C4-2B (cell line): Measurements from ENCODE around the gene RBFOX1.

Source experiments
- H3K27ac ChIP-seq: fragments of 450-650 bp; 2 replicates; pipeline ENCODE4 v1.5.1; 2017
- ZFX ChIP-seq: fragments of 450-650 bp; IDR thresholded peaks from 2 replicates; pipeline ENCODE4 v1.6.1; 2017
- TF ChIP-seq, protein P1 (sequence below): fragments of 450-650 bp; conservative IDR thresholded peaks from 2 replicates; pipeline ENCODE4 v1.5.1; 2017; ENCODE audit warnings: mild to moderate bottlenecking

RBFOX1 gene

DNA sequence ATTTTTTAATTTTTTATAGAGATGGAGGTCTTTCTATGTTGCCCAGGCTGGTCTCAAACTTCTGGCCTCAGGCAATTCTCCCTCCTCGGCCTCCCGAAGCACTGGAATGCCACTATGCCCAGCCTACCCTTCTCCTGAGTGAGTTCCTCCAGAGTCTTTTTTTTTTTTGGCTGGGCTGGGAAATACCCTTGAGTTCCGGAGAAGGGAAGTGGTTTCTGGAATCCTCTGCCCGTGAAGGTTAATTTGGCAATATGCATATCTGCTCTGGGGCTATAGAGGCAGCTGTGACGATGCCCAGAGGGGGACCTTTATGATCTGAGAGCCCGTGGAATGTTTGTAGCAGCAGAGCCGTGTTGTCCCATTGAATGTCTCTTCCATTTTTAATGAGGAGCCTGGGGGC lies 217.5 kb downstream of the RBFOX1 start:
- TF ChIP-seq ZFX: no peak
- TF ChIP-seq, protein P1, sequence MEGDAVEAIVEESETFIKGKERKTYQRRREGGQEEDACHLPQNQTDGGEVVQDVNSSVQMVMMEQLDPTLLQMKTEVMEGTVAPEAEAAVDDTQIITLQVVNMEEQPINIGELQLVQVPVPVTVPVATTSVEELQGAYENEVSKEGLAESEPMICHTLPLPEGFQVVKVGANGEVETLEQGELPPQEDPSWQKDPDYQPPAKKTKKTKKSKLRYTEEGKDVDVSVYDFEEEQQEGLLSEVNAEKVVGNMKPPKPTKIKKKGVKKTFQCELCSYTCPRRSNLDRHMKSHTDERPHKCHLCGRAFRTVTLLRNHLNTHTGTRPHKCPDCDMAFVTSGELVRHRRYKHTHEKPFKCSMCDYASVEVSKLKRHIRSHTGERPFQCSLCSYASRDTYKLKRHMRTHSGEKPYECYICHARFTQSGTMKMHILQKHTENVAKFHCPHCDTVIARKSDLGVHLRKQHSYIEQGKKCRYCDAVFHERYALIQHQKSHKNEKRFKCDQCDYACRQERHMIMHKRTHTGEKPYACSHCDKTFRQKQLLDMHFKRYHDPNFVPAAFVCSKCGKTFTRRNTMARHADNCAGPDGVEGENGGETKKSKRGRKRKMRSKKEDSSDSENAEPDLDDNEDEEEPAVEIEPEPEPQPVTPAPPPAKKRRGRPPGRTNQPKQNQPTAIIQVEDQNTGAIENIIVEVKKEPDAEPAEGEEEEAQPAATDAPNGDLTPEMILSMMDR: no peak
- H3K27ac ChIP-seq: no peak overlapping the region

DNA sequence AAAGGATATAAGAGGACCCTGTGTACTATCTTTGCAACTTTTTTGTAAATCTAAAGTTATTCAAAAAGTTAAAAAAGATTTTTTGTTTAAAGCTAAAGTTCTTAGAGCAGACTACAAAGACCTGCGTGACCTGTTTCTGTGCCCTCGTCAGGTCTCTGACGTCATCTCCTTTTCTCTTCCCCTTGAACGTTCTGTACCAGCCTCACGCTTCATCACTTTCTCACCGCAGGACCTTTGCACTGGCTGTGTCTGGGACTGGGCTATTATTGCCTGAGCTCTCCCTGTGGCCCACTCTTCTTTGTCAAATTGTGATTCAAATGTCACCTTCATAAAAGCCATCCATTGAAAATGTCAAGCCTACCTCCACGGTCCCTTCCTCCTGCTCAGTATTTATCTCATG lies 222.8 kb downstream of the RBFOX1 start:
- TF ChIP-seq, protein P1: no peak
- no peak for TF ChIP-seq ZFX

DNA sequence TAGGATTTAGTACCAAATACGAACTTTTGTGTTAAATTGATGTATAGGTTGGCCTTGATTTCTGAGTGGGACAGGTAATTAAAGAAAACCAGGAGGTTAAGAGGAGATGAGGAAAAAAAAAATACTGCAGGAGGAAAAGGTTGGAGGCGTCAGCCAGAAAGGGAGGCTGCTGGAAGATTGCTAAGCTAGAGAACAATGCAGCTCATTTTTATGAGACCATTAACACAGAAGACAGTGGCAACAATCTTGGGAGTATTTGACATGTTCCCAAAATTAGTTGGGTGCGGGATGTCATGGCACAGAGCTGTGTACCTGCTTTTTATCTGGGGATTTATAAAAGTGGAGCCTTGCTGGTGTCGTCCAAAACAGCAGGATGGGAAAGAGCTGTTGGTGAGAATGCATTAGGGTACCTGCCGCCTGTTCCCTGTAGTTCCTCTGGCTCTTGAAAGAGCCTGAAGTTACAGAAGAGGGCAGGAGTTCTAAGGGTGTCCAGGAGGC lies 229.3 kb downstream of the RBFOX1 start:
- no peak overlapping the region for H3K27ac ChIP-seq
- no peak for TF ChIP-seq ZFX
- TF ChIP-seq, protein P1: no peak

More for the DNA sequence above, 222.8 kb downstream of the RBFOX1 start:
- no peak overlapping the region for H3K27ac ChIP-seq

DNA sequence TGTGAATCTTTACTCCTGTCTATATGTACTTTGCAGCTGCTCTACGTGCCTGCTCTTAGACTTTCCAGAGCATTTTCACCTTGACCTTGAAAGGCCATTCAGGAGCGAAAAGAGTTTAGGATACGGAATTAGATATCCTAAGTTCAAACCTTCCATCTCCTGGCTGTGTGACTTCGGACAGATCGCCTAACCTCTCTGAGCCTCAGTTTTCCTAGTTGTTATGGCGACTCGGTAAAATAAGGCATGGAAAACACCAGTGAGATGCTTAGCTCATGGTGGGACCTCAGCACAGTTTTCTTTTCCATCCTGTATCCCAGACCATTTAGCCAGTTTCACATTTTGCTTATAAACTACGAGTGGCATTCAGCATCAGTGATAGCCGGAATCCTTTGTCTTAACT lies 233.7 kb downstream of the RBFOX1 start:
- H3K27ac ChIP-seq: no peak overlapping the region
- TF ChIP-seq ZFX: no peak
- TF ChIP-seq, protein P1: no peak

DNA sequence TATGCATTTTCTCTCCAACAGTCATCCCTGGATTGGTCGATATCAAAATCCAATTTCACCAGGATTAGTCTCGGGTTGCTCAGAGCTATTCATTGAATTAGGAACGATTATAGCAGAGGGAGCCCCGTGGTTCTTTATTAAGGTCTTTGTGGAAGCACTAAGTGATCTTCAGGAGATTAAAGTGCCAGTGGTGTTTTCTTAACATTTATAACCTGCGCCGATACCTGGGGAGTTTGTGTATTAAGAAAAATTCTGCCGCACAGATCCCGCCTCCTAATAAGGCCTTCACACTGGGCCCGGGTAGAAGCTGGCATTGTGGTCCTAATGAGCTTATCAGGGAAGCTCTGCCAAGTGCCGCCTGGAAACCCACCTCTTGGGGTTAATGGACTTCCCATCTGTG lies 238.7 kb downstream of the RBFOX1 start:
- TF ChIP-seq ZFX: no peak
- TF ChIP-seq, protein P1: no peak
- H3K27ac ChIP-seq: no peak overlapping the region

DNA sequence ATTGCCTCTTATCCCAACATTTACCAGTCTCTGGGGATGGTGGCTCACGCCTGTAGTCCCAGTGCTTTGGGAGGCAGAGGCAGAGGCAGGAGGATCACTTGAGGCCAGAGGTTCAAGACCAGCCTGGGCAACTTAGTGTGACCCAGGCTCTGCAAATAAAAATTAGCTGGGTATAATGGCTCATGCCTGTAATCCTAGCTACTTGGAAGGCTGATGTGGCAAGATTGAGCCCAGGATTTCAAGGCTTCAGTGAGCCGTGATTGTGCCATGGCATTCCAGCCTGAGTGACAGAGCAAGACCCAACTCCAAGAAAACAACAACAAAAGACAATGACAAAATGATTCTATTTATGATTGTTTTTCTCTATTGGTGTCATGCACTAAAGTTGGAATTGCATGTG lies 244.9 kb downstream of the RBFOX1 start:
- no peak overlapping the region for H3K27ac ChIP-seq
- no peak for TF ChIP-seq ZFX
- TF ChIP-seq, protein P1: no peak

DNA sequence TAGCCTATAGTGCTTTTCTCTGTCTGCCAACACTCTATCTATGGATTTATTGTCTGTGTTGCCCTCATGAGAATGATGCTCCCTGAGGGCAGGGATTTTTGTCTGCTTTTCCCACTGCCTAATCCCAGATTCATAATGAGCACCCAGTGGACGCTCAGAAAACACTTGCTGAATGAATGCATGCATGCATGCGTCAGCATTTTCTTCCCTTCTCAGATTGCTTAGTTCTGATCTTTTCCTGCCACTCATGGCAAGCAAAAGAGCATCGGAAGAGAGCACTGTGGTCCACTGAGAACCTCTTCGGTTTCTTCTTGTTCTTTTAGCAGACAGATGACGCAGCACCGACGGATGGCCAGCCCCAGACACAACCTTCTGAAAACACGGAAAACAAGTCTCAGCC lies 246.8 kb downstream of the RBFOX1 start:
- no peak overlapping the region for H3K27ac ChIP-seq
- TF ChIP-seq ZFX: no peak
- TF ChIP-seq, protein P1: no peak
